Endodermal cell (in vitro differentiated cells): ENCODE data around the gene SLIRP. TPM values are rescaled to one million over a fixed set of nuclear protein-coding genes. Genes with fewer than 3 reads are reported as not detected.
A peak's percentile ranks its signal among the peaks of the same experiment; 100 is the strongest.

Experiments used
- DNase-seq: peaks from one replicate; pipeline ENCODE4 v3.0.0-alpha.2; 2017
- H3K27ac ChIP-seq: 2 replicates; pipeline ENCODE4 v1.5.1; 2013; ENCODE audit warnings: mild to moderate bottlenecking, low read depth, low read length, moderate library complexity
- H3K27me3 ChIP-seq: 2 replicates; pipeline ENCODE4 v1.6.1; 2013; ENCODE audit warnings: mild to moderate bottlenecking, low read length, moderate library complexity; ENCODE audit not compliant: insufficient read depth, control insufficient read depth, poor library complexity, severe bottlenecking
- H3K36me3 ChIP-seq: 2 replicates; pipeline ENCODE4 v1.7.0; 2013; ENCODE audit warnings: mild to moderate bottlenecking, low read length, moderate library complexity; ENCODE audit not compliant: control insufficient read depth, insufficient read depth
- H3K4me1 ChIP-seq: one replicate; pipeline ENCODE4 v1.7.0; 2013; ENCODE audit warnings: low read length; ENCODE audit not compliant: control insufficient read depth, insufficient read depth
- H3K4me3 ChIP-seq: 2 replicates; pipeline ENCODE4 v1.5.1; 2013; ENCODE audit warnings: mild to moderate bottlenecking, low read length, moderate library complexity
- H3K9ac ChIP-seq: 2 replicates; pipeline ENCODE4 v1.6.1; 2013; ENCODE audit warnings: mild to moderate bottlenecking, low read length, moderate library complexity; ENCODE audit not compliant: poor library complexity, severe bottlenecking; ENCODE audit errors: extremely low read depth
- H3K9me3 ChIP-seq: 2 replicates; pipeline ENCODE4 v1.6.1; 2013; ENCODE audit warnings: mild to moderate bottlenecking, low read length, moderate library complexity; ENCODE audit not compliant: control insufficient read depth
- H3K27ac Mint-ChIP-seq: 2 replicates; pipeline ENCODE4 v1.8.0; 2020; ENCODE audit warnings: mixed read lengths
- H3K27me3 Mint-ChIP-seq: 2 replicates; pipeline ENCODE4 v1.8.0; 2021; ENCODE audit warnings: mild to moderate bottlenecking, mixed read lengths; ENCODE audit not compliant: insufficient read depth
- H3K36me3 Mint-ChIP-seq: 2 replicates; pipeline ENCODE4 v1.8.0; 2020; ENCODE audit warnings: low read depth, mixed read lengths
- H3K4me1 Mint-ChIP-seq: 2 replicates; pipeline ENCODE4 v1.8.0; 2020; ENCODE audit warnings: mixed read lengths
- H3K4me3 Mint-ChIP-seq: 2 replicates; pipeline ENCODE4 v1.8.0; 2020; ENCODE audit warnings: mild to moderate bottlenecking, moderate library complexity, mixed read lengths
- H3K9me3 Mint-ChIP-seq: 2 replicates; pipeline ENCODE4 v1.8.0; 2020; ENCODE audit warnings: mild to moderate bottlenecking, mixed read lengths
- CTCF ChIP-seq: fragments of 200-600 bp; sonication (generic); conservative IDR thresholded peaks from 2 replicates; pipeline ENCODE4 v1.5.0; 2021; ENCODE audit warnings: antibody characterized with exemption, mild to moderate bottlenecking
- WGBS, 2 experiments: methylation state at CpG; one replicate each; pipeline versions ENCODE4 v1.1.5 to v1.1.7; 2013; ENCODE audit warnings: missing lambda C conversion rate in 2 of 2, mixed read lengths in 1 of 2; ENCODE audit not compliant: insufficient coverage in 1 of 2, insufficient read length in 1 of 2; 5-methylcytosine and 5-hydroxymethylcytosine counted together
- total RNA-seq, 2 donors: library from RNA; stranded (reverse); fragmentation: NEBNext Ultra II Directional in 1 of 2; extraction: Animal tissue kit (Norgen Biotek cat#: 25700) in 1 of 2; gene quantifications; 2 replicates in 1 of 2; 3 replicates in 1 of 2; pipeline ENCODE4 v1.2.1, GENCODE V29; 2021

The SLIRP gene
- total RNA-seq, 2 donors from 2014 or later = 228 to 237 TPM

GRCh38 chr14:77691259-77691658 lies 16.6 kb upstream of the SLIRP start:
- no peak overlapping the region for H3K4me3 ChIP-seq
- DNase-seq = no peak
- Mint-ChIP-seq H3K4me3 (no peak overlapping the region), H3K27ac (no peak overlapping the region), H3K4me1 (peaks cover 1% of the 10 kb centered on the region), H3K36me3 (peaks cover 49% of the 10 kb centered on the region), H3K27me3 (no peaks in the 10 kb centered on the region), H3K9me3 (no peaks in the 10 kb centered on the region)
- H3K27me3 ChIP-seq = no peaks in the 10 kb centered on the region
- H3K4me1 ChIP-seq = no peaks in the 10 kb centered on the region
- TF ChIP-seq CTCF = no peak
- 95 to 100% methylated on average over 2 of the region's 2 CpGs for WGBS, 2 experiments
- H3K9me3 ChIP-seq = no peaks in the 10 kb centered on the region
- no peak overlapping the region for H3K27ac ChIP-seq
- H3K36me3 ChIP-seq = peaks cover 53% of the 10 kb centered on the region
- H3K9ac ChIP-seq = no peak overlapping the region

GRCh38 chr14:77707355-77707723 lies 564 bp upstream of the SLIRP start:
- Histone ChIP-seq H3K9ac (peak overlapping the region; percentile 89), H3K36me3 (peaks cover 40% of the 10 kb centered on the region), H3K4me3 (peak overlapping the region; percentile 99), H3K4me1 (peaks cover 5% of the 10 kb centered on the region), H3K27me3 (no peaks in the 10 kb centered on the region), H3K9me3 (no peaks in the 10 kb centered on the region), H3K27ac (peak overlapping the region; percentile 14)
- H3K9me3 Mint-ChIP-seq = no peaks in the 10 kb centered on the region
- DNase-seq = peak; percentile 63
- peak overlapping the region; percentile 96 for H3K27ac Mint-ChIP-seq
- TF ChIP-seq CTCF = peak; percentile 47
- H3K4me3 Mint-ChIP-seq = peak overlapping the region; percentile 92
- peaks cover 20% of the 10 kb centered on the region for H3K4me1 Mint-ChIP-seq
- 0 to 3% methylated on average over 13 to 14 of the region's 14 CpGs for WGBS, 2 experiments
- H3K27me3 Mint-ChIP-seq = no peaks in the 10 kb centered on the region
- peaks cover 28% of the 10 kb centered on the region for H3K36me3 Mint-ChIP-seq

DNA sequence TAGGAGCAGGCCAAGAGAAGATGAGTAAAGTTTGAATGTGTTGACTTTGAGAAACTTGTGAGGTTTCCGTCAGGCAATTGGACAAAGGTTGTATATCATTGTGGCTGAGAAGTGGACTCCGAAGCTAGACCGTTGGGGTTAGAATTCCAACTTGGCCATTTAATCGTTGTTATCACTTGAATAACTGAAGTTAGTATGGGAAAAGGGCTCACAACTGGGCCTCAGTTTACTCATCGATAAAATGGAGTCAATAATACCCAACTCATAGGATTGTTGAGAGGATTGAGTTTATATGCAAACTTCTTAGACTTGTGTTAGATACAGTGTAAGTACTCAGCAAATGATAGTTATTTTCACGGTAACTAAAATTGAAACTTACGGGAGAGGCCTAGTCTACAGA lies 846 bp downstream of the SLIRP start:
- no peak for TF ChIP-seq CTCF
- peaks cover 5% of the 10 kb centered on the region for H3K4me1 ChIP-seq
- H3K27ac ChIP-seq = no peak overlapping the region
- H3K9me3 ChIP-seq = no peaks in the 10 kb centered on the region
- Mint-ChIP-seq H3K27me3 (no peaks in the 10 kb centered on the region), H3K4me3 (peak overlapping the region; percentile 92), H3K4me1 (peaks cover 20% of the 10 kb centered on the region), H3K36me3 (peaks cover 36% of the 10 kb centered on the region), H3K27ac (peak overlapping the region; percentile 96), H3K9me3 (no peaks in the 10 kb centered on the region)
- H3K27me3 ChIP-seq = no peaks in the 10 kb centered on the region
- 14% methylated on average over 6 to 7 of the region's 7 CpGs for WGBS, 2 experiments
- H3K4me3 ChIP-seq = peak overlapping the region; percentile 99
- no peak for DNase-seq
- H3K36me3 ChIP-seq = peaks cover 46% of the 10 kb centered on the region
- peak overlapping the region; percentile 89 for H3K9ac ChIP-seq
